Measurements from ENCODE around the gene SLC5A10.

DNA sequence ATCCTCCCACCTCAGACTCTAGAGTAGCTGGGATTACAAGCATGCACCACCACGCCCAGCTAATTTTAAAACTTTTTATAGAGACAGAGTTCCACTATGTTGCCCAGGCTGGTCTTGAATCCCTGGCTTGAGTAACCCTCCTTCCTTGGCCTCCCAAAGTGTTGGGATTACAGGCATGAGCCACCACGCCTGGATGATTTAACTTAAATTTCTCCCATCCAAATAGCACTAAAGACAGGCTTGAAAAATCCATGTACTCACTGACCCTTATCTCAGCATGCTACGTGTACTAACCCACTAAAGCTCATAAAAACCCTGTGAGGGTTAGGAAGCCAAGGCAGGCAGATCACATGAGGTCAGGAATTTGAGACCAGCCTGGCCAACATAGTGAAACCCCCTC is 4.6 kb downstream of the SLC5A10 start:
- TF ChIP-seq, protein P1, sequence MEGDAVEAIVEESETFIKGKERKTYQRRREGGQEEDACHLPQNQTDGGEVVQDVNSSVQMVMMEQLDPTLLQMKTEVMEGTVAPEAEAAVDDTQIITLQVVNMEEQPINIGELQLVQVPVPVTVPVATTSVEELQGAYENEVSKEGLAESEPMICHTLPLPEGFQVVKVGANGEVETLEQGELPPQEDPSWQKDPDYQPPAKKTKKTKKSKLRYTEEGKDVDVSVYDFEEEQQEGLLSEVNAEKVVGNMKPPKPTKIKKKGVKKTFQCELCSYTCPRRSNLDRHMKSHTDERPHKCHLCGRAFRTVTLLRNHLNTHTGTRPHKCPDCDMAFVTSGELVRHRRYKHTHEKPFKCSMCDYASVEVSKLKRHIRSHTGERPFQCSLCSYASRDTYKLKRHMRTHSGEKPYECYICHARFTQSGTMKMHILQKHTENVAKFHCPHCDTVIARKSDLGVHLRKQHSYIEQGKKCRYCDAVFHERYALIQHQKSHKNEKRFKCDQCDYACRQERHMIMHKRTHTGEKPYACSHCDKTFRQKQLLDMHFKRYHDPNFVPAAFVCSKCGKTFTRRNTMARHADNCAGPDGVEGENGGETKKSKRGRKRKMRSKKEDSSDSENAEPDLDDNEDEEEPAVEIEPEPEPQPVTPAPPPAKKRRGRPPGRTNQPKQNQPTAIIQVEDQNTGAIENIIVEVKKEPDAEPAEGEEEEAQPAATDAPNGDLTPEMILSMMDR (IDR thresholded peaks at IDR 0.05; ENCODE audit: low read length), result no peak
- no peak for TF ChIP-seq EZH2 (optimal IDR thresholded peaks at IDR 0.05; ENCODE audit: low read depth, low read length)
